Left forelimb (tissue), 1 donor: ENCODE results near the gene LASP1NB.
A peak's percentile ranks its signal among the peaks of the same experiment; 100 is the strongest.
"Not testable (repeated sequence)": the region's sequence is repeated elsewhere in the genome, so short reads cannot be mapped to it uniquely, and the experiment has no call there.

ENCODE experiments used
- DNase-seq: peaks from one replicate; pipeline ENCODE4 v3.0.0-alpha.2; 2018; ENCODE audit warnings: low spot score

Gene LASP1NB

GRCh38 chr17:38967290-38967738 lies 41.9 kb downstream of the LASP1NB start, which contains the start of gene FBXO47:
FBXO47 (minus strand) TSS chr17:38967403; CDS start chr17:38963025, 4,378 bp downstream.
- peak; percentile 86 for DNase-seq

- DNase-seq, result no peak
Observed at GRCh38 chr17:38969281-38969680, 43.9 kb downstream of the LASP1NB start.

- no peak for DNase-seq
Observed at GRCh38 chr17:38970128-38970527, 44.7 kb downstream of the LASP1NB start.

- DNase-seq, result no peak
Observed at GRCh38 chr17:38970804-38971203, 45.4 kb downstream of the LASP1NB start.

GRCh38 chr17:38976187-38976551 lies 50.8 kb downstream of the LASP1NB start:
- DNase-seq, result not testable (repeated sequence)

GRCh38 chr17:38978180-38978579 lies 52.8 kb downstream of the LASP1NB start:
- DNase-seq, result no peak
